T-helper 22 cell (primary cell): Measurements from ENCODE around the gene PLAA.
"Not testable (repeated sequence)": the region's sequence is repeated elsewhere in the genome, so short reads cannot be mapped to it uniquely, and the experiment has no call there.

Experiments
- DNase-seq: peaks from one replicate; pipeline ENCODE4 v3.0.0-alpha.2; 2020; ENCODE audit warnings: low read depth

Gene PLAA

GRCh38 chr9:26928902-26929495 lies 18.0 kb downstream of the PLAA start:
- DNase-seq: no peak

- no peak for DNase-seq
Observed at GRCh38 chr9:26925609-26926008, 21.4 kb downstream of the PLAA start.

GRCh38 chr9:26919698-26920097 lies 27.3 kb downstream of the PLAA start:
- no peak for DNase-seq

DNA sequence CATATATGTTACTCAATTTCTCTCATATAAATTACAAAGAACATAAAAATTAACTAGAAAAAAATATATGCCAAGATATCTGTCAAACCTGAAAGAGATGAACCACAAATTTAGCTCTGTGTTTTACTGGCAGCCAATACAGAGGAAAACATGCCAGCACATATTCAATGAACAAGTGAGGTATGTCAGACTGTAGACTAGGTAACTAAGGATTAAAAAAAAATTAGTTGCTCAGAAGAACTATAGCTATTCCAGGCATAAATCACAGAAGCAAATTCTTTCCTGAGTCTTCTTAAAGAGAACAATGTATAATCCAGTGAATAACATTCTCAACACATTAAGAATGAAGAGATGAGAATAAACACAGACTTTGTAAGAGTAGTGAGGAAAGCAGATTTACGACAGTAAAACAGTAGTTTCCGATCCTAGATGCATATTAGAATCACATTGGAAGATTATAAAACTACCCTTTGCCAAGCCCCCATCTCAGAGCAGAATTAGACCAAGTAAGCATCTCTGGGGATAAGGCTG lies 33.8 kb downstream of the PLAA start:
- no peak for DNase-seq

DNA sequence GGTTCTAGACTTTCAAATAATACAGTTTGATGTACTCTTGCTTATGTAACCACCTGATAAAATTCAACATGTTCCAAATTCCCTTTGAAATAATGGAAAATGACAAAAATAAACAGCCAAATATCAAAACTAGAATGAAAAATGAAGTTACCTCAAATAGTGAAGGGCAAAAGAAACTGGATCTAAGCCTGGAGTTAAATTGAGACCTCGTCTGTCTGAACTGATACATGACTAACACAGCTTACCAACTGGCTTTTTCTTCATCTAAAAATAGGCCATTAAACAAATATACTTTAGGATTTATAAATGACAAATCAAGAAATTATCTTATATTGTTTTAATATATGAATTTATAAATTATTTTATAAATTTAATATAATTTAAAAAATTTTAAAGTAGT lies 42.4 kb downstream of the PLAA start:
- DNase-seq: no peak

DNA sequence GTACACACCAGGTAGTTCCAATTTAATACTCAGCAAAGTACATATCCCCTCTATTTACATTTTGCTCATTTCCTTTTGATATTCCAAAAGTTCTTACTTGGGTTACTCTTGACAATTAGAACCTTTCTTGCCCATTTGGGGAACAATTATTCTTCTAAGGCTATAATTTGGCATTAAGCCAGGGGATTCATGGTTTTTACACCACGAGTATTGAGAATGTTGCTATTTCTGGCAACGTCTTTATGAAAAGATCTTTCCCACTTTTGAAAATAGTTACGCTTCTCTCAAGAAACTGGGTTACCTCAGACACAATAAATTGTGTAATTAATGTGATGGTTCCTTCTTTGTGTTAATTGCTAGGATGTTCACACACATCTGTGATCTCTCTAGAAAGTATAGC lies 43.0 kb downstream of the PLAA start:
- no peak for DNase-seq

- no peak for DNase-seq
Observed at GRCh38 chr9:26893030-26893676, 53.9 kb downstream of the PLAA start.

GRCh38 chr9:26892251-26893029 lies 54.6 kb downstream of the PLAA start, which contains the start of gene CAAP1:
TSS of gene CAAP1 (minus strand) at chr9:26892802. CDS start at chr9:26892715, 87 bp downstream.
- peak; percentile 87 for DNase-seq

- no peak for DNase-seq
Observed at GRCh38 chr9:26891726-26892125, 55.3 kb downstream of the PLAA start.

GRCh38 chr9:26888271-26888670 lies 58.8 kb downstream of the PLAA start:
- no peak for DNase-seq

GRCh38 chr9:26882154-26882553 lies 64.9 kb downstream of the PLAA start:
- DNase-seq: no peak

DNA sequence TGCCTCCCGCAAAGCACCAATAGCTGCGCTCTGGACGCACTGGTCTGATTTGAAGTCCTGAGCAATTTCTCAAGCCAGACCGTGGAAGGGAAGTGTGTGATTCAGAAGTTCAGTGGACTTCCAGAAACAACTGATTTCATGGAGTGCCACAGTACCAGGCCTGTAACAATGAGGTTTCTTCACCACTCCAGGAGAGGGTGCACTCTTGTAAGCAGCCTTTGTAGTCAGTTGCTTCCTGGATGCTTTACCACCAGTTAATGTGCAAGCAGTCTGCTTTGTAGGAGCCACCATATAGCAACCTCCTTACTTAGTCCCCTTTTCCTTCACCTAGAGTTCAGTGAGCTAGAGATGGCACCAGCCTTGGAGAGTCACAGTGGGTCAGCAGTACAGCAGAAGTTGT lies 66.8 kb downstream of the PLAA start:
- no peak for DNase-seq

GRCh38 chr9:26875155-26875554 lies 71.9 kb downstream of the PLAA start:
- not testable (repeated sequence) for DNase-seq

- DNase-seq: no peak
Observed at GRCh38 chr9:26870292-26870691, 76.8 kb downstream of the PLAA start.

GRCh38 chr9:26863074-26863473 lies 84.0 kb downstream of the PLAA start:
- DNase-seq: no peak

DNA sequence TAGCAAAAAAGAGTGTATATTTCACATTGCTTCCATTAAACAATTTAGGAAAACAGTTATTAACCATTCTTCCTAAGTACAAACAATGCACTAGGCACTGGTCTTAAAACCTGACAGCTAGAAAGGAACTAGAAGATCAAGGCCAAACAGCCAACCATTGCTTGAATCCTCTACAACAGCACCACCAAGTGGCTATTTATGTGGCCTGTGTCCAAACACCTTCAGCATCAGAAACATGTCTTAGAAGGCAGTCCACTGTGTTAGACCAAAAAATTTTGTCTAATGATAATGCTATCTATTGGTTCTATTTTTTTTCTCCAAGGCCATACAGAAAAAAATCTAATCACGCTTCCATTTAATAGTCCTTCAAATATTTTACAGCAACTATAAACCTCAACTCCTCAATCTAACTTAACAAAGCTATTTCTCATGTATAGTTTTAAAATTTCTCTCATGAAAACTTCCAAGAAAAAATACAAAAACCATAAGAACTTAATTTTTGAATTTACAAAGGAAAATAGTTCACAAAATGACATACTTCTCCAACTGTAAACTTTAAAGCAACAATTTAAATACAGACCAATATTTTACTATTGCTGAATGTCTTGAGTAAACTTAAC lies 90.5 kb downstream of the PLAA start:
- no peak for DNase-seq
